Glutamatergic neuron (in vitro differentiated cells): ENCODE results near the gene SOX4. TPM values are rescaled to one million over a fixed set of nuclear protein-coding genes. Genes with fewer than 3 reads are reported as not detected.
"Not testable (repeated sequence)": the region's sequence is repeated elsewhere in the genome, so short reads cannot be mapped to it uniquely, and the experiment has no call there.

Experiments used
- DNase-seq: peaks from one replicate; pipeline ENCODE4 v3.0.0; 2022
- H3K27ac Mint-ChIP-seq: one replicate; pipeline ENCODE4 v1.8.0; 2020; ENCODE audit warnings: mild to moderate bottlenecking, mixed read lengths, inconsistent platforms; ENCODE audit not compliant: unreplicated experiment
- H3K27me3 Mint-ChIP-seq: one replicate; pipeline ENCODE4 v1.8.0; 2020; ENCODE audit warnings: mild to moderate bottlenecking, moderate library complexity, mixed read lengths, inconsistent platforms; ENCODE audit not compliant: unreplicated experiment
- H3K36me3 Mint-ChIP-seq: one replicate; pipeline ENCODE4 v1.8.0; 2020; ENCODE audit warnings: mild to moderate bottlenecking, mixed read lengths, inconsistent platforms; ENCODE audit not compliant: unreplicated experiment
- H3K4me1 Mint-ChIP-seq: one replicate; pipeline ENCODE4 v1.8.0; 2020; ENCODE audit warnings: mild to moderate bottlenecking, low read depth, mixed read lengths, inconsistent platforms; ENCODE audit not compliant: unreplicated experiment
- H3K4me3 Mint-ChIP-seq: one replicate; pipeline ENCODE4 v1.8.0; 2020; ENCODE audit warnings: mild to moderate bottlenecking, mixed read lengths, inconsistent platforms; ENCODE audit not compliant: unreplicated experiment
- H3K9me3 Mint-ChIP-seq: one replicate; pipeline ENCODE4 v1.8.0; 2020; ENCODE audit warnings: mild to moderate bottlenecking, moderate library complexity, mixed read lengths, inconsistent platforms; ENCODE audit not compliant: unreplicated experiment
- long read RNA-seq: library from polyadenylated mRNA; unstranded; transcript quantifications from one replicate; pipeline ENCODE4 v2.0.0, GENCODE V29; 2020; ENCODE audit not compliant: unreplicated experiment
- total RNA-seq: library from RNA; stranded (reverse); fragmentation: NEBNext Ultra II Directional; extraction: Animal tissue kit (Norgen Biotek cat#: 25700); gene quantifications from one replicate; pipeline ENCODE4 v1.2.1, GENCODE V29; 2021; ENCODE audit not compliant: unreplicated experiment
- TF ChIP-seq, protein P1 (sequence below): fragments of 200-600 bp; sonication (generic); IDR thresholded peaks from one replicate; pipeline ENCODE4 v1.5.0; 2021; ENCODE audit not compliant: partially characterized antibody, unreplicated experiment

SOX4 gene
- 269 TPM for total RNA-seq
- long read RNA-seq, full-length matches to known transcripts, result 485 of 485 reads
- long read RNA-seq, partial matches to known transcripts, result 0 of 485 reads
- long read RNA-seq, other reads (novel, unspliced or antisense), result 0 of 485 reads

DNA sequence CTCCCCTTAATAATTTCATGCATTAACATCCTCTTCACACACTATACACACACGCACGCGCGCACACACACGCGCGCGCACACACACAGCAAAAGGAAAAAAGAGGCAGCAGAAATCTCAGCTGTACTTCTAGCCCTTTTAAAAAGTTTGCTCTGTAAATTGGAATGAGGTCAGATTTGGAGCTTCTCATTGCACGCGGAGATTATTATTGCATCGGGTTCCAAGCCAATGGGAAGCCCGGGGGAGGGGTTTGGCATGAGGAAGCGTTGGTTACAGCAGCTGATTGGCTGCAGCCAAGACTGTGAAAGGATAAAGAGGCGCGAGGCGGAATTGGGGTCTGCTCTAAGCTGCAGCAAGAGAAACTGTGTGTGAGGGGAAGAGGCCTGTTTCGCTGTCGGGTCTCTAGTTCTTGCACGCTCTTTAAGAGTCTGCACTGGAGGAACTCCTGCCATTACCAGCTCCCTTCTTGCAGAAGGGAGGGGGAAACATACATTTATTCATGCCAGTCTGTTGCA is at the start of gene SOX4:
SOX4 (plus strand) TSS at position 340 of the 515 bp plus-strand sequence. CDS start 784 bp downstream, outside the sequence.
- DNase-seq, result peak; percentile 95
- Mint-ChIP-seq H3K4me1 (peaks cover 4% of the 10 kb centered on the region), H3K9me3 (peaks cover 27% of the 10 kb centered on the region), H3K36me3 (peaks cover 12% of the 10 kb centered on the region), H3K4me3 (peak within 1 kb of the TSS; percentile 94), H3K27ac (peak within 1 kb of the TSS; percentile 98), H3K27me3 (peaks cover 31% of the 10 kb centered on the region)
- TF ChIP-seq, protein P1, sequence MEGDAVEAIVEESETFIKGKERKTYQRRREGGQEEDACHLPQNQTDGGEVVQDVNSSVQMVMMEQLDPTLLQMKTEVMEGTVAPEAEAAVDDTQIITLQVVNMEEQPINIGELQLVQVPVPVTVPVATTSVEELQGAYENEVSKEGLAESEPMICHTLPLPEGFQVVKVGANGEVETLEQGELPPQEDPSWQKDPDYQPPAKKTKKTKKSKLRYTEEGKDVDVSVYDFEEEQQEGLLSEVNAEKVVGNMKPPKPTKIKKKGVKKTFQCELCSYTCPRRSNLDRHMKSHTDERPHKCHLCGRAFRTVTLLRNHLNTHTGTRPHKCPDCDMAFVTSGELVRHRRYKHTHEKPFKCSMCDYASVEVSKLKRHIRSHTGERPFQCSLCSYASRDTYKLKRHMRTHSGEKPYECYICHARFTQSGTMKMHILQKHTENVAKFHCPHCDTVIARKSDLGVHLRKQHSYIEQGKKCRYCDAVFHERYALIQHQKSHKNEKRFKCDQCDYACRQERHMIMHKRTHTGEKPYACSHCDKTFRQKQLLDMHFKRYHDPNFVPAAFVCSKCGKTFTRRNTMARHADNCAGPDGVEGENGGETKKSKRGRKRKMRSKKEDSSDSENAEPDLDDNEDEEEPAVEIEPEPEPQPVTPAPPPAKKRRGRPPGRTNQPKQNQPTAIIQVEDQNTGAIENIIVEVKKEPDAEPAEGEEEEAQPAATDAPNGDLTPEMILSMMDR, result no peak

DNA sequence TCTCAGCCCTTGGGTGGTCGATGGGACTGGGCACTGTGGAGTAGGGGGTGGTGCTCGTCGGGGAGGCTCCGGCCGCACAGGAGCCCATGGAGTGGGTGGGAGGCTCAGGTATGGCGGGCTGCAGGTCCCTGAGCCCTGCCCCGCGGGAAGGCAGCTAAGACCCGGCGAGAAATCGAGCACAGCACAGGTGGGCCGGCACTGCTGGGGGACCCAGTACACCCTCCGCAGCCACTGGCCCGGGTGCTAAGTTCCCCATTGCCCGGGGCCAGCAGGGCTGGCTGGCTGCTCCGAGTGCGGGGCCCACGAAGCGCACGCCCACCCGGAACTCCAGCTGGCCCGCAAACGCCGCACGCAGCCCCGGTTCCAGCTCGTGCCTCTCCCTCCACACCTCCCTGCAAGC is 41.3 kb upstream of the SOX4 start:
- H3K27me3 Mint-ChIP-seq, H3K36me3 Mint-ChIP-seq, H3K4me3 Mint-ChIP-seq, H3K27ac Mint-ChIP-seq, DNase-seq, H3K4me1 Mint-ChIP-seq: not testable (repeated sequence)
- H3K9me3 Mint-ChIP-seq, result peaks cover 15% of the 10 kb centered on the region

DNA sequence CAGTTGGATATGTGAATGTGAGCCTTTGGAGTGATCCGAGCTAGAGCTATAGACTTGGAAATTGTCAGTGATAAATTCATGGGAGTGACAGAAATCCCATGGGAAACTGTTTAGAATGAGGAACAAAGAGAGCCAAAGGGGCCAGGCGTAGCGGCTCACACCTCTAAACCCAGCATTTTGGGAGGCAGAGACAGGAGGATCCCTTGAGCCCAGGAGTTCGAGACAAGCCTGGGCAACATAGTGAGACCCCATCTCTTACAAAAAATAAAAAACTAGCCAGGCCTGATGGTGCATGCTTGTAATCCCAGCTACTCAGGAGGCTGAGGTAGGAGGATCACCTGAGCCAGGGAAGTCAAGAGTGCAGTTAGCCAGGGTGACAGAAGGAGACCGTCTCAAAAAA is 39.3 kb upstream of the SOX4 start:
- DNase-seq, result no peak
- Mint-ChIP-seq H3K4me1 (no peaks in the 10 kb centered on the region), H3K27me3 (peaks cover 2% of the 10 kb centered on the region), H3K9me3 (peaks cover 15% of the 10 kb centered on the region), H3K4me3 (no peak overlapping the region), H3K27ac (no peak overlapping the region), H3K36me3 (peaks cover under 1% of the 10 kb centered on the region)
- TF ChIP-seq, protein P1, result no peak

DNA sequence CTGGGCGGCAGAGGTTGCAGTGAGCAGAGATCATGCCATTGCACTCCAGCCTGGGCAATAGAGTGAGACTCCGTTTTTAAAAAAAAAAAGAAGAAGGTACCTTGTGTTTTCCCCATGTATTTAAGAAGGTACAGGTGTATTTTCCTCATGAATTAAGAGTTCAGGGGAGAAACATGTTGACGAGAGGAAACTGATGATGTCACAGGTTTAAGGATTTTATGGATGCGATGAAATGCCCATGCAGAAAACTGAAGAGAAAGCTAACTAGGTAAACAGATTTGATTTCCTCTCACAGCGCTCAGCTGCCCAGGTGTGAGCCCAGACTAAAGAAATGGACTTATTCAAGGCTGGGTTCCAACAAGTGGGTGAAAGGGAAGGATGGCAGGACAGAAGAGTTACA is 38.4 kb upstream of the SOX4 start:
- H3K4me1 Mint-ChIP-seq, result no peaks in the 10 kb centered on the region
- TF ChIP-seq, protein P1, result no peak
- H3K27ac Mint-ChIP-seq, result no peak overlapping the region
- peaks cover 12% of the 10 kb centered on the region for H3K9me3 Mint-ChIP-seq
- no peak for DNase-seq
- H3K27me3 Mint-ChIP-seq, result peaks cover 2% of the 10 kb centered on the region
- H3K36me3 Mint-ChIP-seq, result no peaks in the 10 kb centered on the region
- H3K4me3 Mint-ChIP-seq, result no peak overlapping the region

DNA sequence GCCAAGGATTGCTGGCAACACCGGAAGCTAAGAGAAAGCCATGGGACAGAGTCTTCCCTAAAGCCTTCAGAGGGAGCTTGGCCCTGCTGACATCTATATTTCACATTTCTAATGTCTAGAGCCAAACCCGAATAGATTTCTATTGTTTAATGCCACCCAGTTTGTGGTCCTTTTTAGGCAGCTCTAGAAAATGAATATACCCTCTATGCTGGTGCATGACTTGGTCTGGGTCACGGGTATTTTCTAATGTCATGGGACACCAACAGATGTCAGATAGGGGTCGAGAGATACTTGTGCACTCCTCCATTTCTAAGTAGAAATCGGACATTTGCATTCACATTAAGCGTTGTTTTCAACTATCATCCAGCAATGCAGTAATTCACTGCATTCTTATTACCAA is 37.0 kb upstream of the SOX4 start:
- TF ChIP-seq, protein P1, result no peak
- Mint-ChIP-seq H3K4me1 (no peaks in the 10 kb centered on the region), H3K4me3 (no peak overlapping the region), H3K9me3 (peaks cover 12% of the 10 kb centered on the region), H3K27ac (no peak overlapping the region), H3K36me3 (no peaks in the 10 kb centered on the region), H3K27me3 (peaks cover 2% of the 10 kb centered on the region)
- no peak for DNase-seq
